T follicular helper cell (primary cell): Measurements from ENCODE around the gene BPTF.
"Not testable (repeated sequence)": the region's sequence is repeated elsewhere in the genome, so short reads cannot be mapped to it uniquely, and the experiment has no call there.

Source experiments
- DNase-seq: peaks from one replicate; pipeline ENCODE4 v3.0.0-alpha.2; 2020; ENCODE audit warnings: low read depth

Gene BPTF

DNA sequence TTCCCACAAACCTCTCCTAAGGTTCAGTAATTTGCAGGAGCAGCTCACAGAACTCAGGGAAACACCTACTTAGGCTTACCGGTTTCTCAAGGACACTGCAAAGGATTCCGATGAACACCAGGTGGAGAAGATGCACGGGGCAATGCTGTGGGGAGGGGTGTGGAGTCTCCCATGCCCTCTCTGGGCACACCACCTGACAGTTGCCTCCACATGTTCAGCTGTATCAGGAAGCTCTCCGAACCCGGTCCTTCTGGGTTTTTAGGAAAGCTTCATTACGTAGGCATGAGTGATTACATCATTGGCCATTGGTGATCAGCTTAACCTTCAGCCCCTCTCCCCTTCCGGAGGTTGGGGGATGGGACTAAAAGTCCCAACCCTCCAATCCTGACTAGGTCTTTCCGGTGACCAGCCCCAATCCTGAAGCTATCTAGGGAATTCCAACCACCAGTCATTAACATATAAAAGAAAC lies 149.3 kb downstream of the BPTF start:
- DNase-seq: no peak

DNA sequence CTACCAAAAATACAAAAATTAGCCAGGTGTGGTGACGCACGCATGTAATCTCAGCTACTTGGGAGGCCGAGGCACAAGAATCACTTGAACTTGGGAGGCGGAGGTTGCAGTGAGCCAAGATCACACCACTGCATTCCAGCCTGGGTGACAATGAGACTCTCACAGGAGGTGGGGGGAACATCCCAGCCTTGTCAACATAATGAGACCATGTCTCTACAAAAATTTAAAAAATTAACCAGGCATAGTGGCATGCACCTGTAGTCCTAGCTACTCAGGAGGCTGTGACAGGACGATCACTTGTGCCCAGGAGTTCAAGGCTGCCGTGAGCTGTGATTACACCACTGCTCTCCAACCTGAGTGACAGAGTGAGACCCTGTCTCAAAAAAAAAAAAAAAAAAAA lies 151.0 kb downstream of the BPTF start:
- DNase-seq: not testable (repeated sequence)

DNA sequence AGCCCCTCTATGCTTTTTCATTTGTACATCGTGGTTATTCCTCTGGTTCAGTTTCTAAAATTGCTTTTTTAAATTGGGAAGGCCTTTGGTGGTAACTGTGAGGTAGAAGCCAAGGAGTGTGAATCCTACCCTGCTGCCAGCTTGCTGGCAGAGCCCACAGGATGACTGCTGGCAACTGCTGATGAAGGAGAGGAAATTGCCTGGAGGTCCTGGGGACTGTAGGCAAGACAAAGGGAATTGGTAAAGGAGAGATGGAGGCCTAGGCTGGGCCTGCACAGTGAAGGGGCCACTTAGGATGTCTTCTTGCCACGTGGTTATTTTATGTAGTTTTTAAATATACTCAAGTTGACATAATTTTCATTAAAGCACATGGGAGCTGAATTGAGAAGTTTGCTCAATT lies 155.2 kb downstream of the BPTF start:
- no peak for DNase-seq

DNA sequence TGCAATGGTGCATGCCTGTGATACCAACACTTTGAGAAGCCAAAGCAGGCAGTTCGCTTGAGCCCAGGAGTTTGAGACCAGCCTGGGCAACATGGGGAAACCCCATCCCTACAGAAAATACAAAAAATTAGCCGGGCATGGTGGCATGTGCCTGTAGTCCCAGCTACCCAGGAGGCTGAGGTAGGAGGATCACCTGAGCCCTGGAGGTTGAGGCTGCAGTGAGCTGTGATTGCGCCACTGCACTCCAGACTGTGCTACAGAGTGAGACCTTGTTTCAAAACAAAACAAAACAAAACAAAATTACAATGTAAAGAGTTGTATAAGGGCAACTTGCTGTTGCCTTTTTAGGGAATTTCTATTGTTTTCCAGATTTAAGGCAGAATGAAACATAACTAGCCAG lies 155.6 kb downstream of the BPTF start:
- not testable (repeated sequence) for DNase-seq

DNA sequence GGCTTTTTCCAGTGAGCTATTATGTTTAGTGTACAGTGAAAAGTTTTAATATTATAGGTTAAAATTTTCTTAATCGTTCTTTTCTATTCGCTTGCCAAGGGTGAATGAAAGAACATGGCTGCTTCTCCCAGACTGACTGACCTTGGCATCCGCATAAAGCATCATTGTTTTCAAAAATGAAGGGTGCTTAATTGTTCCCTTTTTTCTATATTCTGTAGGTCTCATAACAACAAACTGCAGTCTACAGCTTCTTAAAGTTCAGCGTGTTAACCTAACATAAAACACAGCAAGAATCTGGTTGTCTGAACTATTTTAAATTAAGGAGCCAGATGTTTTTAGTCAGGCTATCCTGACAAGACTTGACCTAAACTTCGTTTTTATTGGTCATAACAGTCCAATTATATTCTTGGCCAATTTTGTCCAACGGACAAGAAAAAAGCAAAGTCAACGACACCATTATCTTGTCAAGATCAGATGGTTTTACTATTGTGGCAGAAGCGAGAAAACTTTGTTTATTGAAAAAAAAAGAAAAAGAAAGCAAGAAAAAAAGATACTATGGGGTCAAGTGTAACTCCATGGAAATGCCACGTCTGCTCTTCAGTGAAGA lies 156.8 kb downstream of the BPTF start:
- DNase-seq: no peak

DNA sequence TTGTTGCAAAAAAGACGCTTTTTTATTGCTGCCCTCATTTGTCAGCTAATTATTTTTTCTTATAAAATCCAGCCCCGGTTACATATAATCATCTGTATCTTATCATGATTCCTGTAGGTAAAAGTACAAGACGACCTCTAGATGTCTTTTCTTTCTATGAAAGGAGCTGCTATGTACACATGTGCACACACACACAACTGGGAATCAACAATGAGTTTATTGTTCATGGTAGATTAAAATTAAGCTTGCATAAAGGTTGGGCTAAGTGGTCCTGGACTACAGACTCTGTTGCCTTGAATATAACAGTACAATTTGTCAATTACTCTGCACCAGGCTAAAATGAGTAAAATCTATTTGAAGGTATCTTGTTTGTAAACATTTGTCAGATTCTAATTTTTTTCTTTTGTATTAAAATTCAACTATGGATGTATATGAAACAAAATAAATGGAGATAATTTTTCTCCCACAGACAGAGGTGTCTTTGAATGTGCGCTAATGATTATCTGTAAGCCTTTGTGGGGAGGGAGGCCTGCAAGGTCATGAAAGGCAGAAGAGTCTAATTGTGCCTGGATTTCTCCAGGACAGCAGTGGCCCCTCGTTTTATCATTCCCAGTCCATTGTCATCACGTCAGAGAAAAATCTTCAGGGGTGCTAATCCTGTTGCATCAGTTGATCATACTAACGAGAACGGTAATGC lies 157.5 kb downstream of the BPTF start:
- no peak for DNase-seq

DNA sequence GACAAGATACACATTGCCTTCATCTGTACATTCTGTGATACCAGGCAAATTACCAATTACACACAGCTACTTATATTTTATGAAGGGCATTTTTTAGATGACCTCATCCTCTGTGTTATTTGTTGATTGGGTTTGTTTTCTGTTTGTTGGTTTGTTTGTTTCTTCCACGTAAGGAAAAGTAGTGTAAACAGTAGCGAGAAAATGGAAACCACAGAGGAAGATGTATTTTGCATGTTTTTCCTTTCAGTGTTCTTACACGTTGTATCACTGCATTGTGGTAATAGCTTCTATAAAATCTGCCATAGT lies 158.0 kb downstream of the BPTF start:
- DNase-seq: no peak

DNA sequence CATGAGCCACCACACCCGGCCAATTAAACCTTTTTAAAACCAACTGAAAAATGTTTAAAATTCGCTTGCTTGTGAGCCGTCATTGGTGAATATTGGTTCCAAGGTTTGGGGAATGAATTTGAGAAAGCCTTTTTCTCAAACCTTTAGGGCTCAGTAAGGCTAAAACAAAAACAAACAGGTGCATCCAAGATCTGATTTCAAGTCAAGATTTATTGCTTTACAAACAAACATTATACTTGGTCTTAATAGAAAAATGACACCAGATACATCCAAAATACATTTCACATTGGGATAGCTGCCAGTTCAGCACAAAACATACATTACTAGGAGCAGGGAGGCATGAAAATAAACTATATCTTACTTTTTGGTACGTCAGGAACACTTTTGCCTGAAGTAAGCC lies 165.6 kb downstream of the BPTF start:
- DNase-seq: no peak

DNA sequence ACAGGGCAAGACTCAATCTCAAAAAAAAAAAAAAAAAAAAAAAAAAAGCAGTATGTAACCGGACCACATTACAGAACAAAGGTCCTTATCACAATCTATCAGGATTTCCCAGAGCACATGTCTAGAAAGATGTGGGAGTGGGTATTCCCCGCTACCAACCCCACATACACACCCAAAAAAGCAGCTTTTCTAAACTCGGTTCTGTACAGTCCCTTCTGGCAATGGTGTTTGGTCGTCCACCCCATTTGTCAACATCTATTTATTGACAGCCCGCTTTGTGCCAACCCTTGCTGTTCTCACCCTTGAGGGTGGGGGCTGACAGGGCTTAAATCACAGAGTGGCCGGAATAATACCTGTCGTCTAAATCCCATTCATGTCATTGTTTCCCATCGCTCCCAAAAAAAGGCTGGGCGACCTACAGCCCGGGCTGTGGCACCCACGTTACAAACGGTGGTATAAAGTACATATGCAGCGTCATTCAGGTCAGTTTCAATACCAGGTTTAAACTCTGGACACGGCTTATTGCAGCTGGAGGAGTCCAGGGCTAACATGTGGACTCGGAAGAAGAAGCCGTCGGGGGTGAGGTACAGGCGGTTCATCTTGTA lies 167.3 kb downstream of the BPTF start:
- DNase-seq: no peak

DNA sequence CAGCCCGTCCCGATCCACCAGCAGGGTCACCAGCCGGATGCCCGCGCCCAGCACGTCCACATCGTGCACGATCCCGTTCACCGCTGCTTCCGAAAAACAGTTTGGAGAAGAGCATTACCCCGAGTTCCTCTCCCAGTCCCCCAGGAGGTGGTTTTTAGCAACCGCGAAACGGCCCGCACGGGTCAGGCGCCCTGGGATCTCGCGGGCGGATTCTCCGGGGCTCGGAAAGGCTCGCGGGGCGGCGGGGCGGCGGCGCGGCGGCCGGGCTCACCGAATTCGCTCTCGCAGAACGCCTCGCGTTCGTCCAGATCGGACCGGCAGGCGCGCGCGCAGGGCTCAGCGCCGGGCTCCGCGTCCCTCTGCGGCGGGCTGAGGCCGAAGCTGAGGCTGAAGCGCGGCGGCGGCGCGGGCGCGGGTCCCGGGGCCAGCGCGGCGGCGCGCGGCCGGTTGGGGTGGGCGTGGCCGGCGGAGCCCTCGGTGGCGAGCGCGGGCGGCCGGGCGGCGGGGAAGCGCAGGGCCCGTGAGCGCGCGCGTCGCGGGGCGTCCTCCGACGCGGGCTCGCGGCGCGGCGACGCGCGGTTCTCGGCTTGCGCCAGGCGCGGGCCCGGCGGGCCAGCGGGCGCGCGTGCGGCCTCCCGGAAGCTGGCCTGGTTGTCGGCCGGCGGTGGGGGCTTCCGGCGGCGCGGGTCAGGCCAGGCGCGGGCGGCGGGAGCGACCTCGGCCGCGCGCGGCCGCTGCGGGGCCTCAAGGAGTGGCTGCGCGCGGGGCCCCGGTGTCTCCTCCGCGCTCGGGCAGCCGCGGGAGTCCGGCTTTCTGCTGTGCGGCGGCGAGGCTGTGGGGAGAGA lies 168.1 kb downstream of the BPTF start:
- DNase-seq: peak; percentile 51

DNA sequence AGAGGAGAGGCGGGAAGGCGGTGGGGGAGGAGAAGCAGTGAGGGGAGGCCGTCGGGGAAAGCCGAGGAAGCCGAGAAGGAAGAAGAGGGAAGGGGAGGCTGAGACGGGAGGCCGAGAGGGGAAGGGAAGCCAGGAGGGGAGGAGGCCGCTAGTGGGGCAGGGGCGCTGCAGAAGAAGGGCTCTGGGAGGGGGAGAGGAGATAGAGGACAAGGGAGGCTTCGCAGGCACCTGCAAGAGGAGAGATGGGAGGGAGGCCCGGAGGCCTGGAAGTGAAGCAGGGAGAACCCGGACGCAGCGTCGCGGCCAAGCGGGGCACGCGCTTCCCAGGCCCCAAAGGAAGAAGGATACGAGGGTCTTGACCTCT lies 168.7 kb downstream of the BPTF start:
- DNase-seq: no peak

DNA sequence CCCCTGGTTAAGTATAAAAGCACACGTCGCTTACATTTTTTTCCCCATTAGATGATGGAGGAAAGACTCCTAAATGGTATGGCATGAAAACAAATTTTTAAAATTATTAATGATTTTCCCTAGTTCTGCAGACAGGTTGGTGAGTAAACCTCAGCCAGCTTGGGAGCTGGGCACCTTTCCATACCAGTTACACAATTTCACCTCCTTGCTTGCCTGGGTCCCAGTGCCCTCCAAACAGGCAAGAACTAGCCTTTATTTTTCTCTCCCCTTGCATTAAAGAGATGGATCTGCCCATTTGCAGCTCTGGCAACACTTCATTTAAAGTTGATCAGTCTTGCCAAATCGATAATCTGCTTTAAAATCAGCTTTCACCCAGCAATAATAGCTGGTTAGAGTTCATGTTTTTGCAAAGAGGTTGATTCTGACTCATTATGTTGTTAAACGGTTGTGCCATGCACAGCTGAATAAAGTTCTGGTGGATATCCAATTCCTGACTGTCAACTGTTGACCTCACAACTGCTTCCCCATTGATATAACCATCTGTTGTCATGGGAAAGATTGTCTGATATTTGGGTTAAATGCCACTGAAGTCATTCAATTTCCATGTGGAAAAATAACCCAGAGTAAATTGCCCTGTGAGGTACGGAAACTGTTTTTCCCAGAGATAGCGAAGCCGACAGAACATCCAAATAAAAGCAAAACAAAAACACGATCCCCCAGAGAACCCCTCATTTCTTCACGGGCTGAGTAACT lies 169.7 kb downstream of the BPTF start:
- DNase-seq: no peak

DNA sequence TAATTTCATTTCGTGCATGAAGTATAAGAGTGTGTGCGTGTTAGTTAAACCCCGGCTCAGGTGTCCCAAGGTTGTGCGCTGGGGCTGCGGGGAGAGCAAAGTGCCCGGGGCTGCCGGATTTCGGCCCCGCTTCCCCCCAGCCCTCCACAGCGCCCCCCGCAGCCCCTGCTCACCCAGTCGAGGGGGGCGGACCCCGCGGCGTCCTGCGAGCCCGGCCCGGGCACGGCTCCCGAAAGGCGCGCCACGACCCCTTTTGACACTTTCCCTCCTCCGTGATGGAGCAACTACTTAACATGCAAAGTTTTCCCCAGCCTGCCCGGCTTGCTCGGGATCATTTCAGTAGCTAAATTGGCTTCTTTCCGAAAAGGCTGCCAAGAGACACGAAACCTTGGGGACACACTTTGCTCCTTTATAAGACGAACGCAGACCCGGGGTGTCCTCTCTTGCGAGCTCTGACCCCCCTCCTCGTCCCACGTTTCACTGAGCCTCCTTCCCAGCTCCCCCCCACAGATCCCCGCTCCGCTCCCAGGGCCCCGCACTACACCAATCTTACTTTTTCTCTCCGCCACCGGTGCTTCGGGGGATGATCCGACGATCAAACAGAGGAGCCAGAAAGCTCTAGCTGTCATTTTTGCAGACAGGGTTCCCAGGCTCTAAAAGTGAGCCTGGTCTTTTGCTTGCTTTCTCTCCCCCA lies 170.4 kb downstream of the BPTF start:
- DNase-seq: no peak

DNA sequence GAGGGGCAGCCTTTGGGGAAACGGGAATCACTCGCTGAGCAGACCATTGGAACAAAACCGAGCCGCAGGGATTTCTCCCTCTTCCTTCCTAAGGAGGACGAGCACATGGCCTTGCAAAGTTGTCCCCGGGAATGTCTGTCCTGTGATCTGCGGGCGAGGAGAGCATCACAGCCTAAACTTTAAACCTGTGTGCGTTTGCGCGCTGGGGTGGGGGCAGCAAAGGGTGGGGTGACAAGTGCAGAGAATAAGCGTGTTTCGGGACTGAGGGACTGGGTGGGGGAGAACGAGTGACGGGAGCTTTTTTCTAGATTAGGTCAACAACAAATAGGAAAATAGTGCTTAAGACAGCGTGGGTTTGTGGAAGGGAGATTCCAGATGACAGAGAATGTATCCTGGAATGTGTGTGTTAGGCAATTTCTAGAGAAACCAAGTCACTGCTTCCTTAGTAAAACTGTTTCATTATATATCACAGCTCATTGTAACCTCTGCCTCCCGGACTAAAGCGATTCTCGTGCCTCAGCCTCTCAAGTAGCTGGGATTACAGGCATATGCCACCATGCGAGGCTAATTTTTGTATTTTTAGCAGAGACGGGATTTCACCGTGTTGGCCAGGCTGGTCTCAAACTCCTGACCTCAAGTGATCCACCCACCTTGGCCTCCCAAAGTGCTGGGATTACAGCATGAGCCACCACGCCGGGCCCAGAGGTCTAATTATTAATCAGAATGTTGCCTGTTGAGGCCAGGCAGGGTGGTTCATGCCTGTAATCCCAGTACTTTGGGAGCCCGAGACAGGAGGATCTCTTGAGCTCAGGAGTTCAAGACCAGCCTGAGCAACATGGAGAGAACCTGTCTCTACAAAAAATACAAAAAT lies 171.2 kb downstream of the BPTF start, which contains the start of gene C17orf58:
Gene C17orf58 (minus strand): TSS at position 169 of the 871 bp plus-strand sequence. CDS start 271 bp downstream, outside the sequence.
- not testable (repeated sequence) for DNase-seq

DNA sequence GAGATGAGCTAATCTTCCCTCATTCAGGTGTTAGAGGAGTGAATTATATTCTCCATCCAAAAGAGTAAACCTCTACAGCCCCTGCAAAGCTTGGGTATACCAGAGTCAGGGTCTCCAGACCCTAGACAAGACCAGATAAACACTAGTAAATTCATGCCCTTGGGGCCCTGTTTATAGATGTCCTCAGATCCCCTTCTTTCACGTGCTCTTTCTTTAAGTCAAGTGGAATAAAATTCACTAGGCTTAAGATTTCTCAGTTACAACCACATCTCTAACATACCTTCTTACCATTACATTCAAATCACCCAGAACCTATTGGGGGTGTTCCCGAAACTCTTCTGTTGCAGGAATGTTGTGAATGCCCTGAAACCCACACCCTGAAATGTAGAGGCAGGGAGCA lies 173.2 kb downstream of the BPTF start:
- DNase-seq: no peak

DNA sequence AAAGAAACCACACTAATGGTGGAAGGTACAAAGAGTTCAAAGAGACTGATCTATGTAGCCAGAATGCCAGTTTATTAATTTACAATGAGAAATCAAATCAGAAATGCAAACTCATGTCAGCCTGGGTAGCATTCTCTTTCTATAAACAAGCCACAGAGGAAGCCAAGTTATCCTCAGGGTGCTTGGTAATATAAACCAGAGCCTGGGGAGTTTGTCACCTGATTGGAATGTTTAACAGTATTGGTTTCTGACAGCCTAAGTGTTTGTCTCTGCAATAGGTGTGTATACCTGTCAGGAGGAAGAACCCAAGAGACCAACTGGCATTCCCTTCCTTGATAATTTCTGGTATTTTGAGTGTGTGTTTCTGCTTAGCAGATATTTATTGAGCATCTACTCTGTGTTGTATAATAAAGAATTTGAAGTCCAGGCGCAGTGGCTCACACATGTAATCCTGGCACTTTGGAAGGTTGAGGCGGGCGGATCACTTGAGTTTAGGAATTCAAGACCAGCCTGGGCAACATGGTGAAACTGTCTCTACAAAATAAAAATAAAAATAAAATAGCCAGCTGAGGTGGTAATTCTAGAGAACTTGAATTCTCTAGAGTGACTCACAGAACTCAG lies 174.1 kb downstream of the BPTF start:
- no peak for DNase-seq

DNA sequence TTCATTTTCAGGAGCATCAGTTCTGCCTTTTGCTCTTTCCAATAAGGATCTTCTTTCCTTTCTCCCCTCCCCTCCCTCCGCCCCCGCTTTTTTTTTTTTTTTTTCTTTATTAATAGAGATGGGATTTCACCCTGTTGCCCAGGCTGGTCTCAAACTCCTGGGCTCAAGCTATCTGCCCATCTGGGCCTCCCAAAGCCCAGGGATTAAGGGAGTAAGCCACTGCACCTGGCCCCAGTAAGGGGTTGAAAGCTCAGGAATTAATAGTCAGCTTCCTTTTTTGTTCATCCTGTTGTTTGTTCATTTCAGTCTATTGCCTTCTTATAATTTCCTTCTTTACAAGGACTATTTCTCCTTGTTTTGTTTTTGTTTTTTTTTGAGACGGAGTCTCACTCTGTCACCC lies 178.9 kb downstream of the BPTF start:
- no peak for DNase-seq

DNA sequence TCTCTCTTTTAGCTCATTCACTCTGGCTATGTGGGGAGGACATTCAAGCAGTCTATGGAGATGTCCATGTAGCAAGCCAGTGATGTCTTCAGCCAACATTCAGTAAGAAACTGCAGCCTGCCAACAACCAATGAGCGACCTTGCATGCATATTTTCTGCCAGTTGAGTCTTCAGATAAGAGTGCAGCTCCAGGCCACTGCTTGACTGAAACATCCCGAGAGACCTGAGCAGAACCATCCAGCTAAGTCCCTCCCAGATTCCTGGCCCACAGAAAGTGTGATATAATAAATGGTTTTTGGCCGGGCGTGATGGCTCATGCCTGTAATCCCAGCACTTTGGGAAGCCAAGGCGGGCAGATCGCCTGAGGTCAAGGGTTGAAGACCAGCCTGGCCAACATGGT lies 181.5 kb downstream of the BPTF start:
- no peak for DNase-seq

DNA sequence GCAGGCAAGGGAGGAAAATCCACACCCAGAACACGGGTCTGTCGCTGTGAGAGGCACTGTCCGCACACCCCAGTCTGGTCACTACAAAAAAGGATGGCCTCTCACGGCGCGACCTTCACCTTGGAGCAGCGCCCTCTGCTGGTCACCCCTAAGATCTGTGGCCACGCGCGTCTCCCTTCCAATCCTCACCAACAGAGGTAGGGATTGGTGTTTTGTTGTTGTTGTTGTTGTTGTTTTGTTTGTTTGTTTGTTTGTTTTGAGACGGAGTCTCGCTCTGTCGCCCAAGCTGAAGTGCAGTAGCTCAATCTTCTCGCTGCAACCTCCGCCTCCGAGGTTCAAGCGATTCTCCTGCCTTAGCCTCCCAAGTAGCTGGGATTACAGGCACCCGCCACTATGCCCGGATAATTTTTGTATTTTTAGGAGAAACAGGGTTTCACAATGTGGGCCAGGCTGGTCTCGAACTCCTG lies 185.9 kb downstream of the BPTF start:
- DNase-seq: peak; percentile 31

DNA sequence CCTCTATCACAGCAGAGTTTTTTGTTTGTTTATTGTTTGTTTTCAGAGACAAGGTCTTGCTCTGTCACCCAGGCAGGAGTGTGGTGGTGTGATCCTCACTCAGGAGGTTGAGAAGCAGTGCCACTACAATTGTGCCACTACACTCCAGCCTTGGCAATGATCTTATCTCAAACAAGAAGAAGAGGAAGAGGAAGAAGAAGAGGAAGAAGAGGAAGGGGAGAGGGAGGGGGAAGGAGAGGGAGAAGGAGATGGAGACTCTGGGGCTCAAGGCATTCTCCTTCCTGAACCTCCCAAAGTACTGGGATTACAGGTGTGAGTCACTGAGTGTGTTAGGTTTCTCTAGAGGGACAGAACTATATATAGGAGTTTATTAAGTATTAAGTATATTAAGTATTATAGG lies 188.1 kb downstream of the BPTF start:
- DNase-seq: no peak
